OCI-LY3 (cell line): Measurements from ENCODE around the gene DNAI1.

Experiments
- H2AFZ ChIP-seq: fragments of 200-600, 300-600 bp; shearing (Covaris generic); 2 replicates; pipeline ENCODE4 v1.6.0; 2014; ENCODE audit warnings: antibody characterized with exemption, low read depth, low read length
- H3K27ac ChIP-seq: fragments of 200-600, 300-600 bp; sonication (generic); 2 replicates; pipeline ENCODE4 v1.5.1; 2014; ENCODE audit warnings: mild to moderate bottlenecking, low read length, moderate library complexity, mixed read lengths
- H3K27me3 ChIP-seq: fragments of 200-600, 300-600 bp; sonication (generic); 2 replicates; pipeline ENCODE4 v1.6.1; 2014; ENCODE audit warnings: low read depth, low read length, mixed read lengths
- H3K36me3 ChIP-seq: fragments of 200-600, 300-600 bp; sonication (generic); replicated peaks from 2 replicates; pipeline ENCODE3; 2014; ENCODE audit warnings: low read depth, low read length, mixed read lengths
- H3K4me1 ChIP-seq: fragments of 300-600, 200-600 bp; sonication (generic); 2 replicates; pipeline ENCODE4 v1.6.1; 2014; ENCODE audit warnings: low read length, mixed read lengths
- H3K4me2 ChIP-seq: fragments of 200-600, 300-600 bp; sonication (generic); 2 replicates; pipeline ENCODE4 v1.6.1; 2014; ENCODE audit warnings: low read length, mixed read lengths
- H3K4me3 ChIP-seq: fragments of 300-600, 200-600 bp; sonication (generic); 2 replicates; pipeline ENCODE4 v1.5.1; 2014; ENCODE audit warnings: antibody characterized with exemption, mild to moderate bottlenecking, low read length, moderate library complexity
- H3K79me2 ChIP-seq: fragments of 300-600, 200-600 bp; shearing (Covaris generic); 2 replicates; pipeline ENCODE4 v1.6.1; 2014; ENCODE audit warnings: mild to moderate bottlenecking, low read length, mixed read lengths
- H3K9ac ChIP-seq: fragments of 300-600, 200-600 bp; shearing (Covaris generic); 2 replicates; pipeline ENCODE4 v1.6.0; 2014; ENCODE audit warnings: mild to moderate bottlenecking, low read length, moderate library complexity
- H3K9me3 ChIP-seq: fragments of 200-600, 300-600 bp; shearing (Covaris generic); 2 replicates; pipeline ENCODE4 v1.6.1; 2014; ENCODE audit warnings: low read length, mixed read lengths; ENCODE audit not compliant: insufficient read depth
- H4K20me1 ChIP-seq: fragments of 200-600, 300-600 bp; sonication (generic); 2 replicates; pipeline ENCODE4 v1.6.1; 2016; ENCODE audit warnings: low read length, mixed read lengths; ENCODE audit not compliant: insufficient read depth
- EZH2phosphoT487 ChIP-seq: fragments of 200-600 bp; shearing (Covaris generic); IDR thresholded peaks from 2 replicates; pipeline ENCODE4 v1.6.1; 2018; ENCODE audit warnings: antibody characterized with exemption, mixed run types, low read depth
- TF ChIP-seq, protein P1 (sequence below): fragments of 200-600, 300-600 bp; sonication (generic); IDR thresholded peaks from 2 replicates; pipeline ENCODE4 v1.5.1; 2014; ENCODE audit warnings: antibody characterized with exemption, low read length, low read depth

DNAI1 gene

DNA sequence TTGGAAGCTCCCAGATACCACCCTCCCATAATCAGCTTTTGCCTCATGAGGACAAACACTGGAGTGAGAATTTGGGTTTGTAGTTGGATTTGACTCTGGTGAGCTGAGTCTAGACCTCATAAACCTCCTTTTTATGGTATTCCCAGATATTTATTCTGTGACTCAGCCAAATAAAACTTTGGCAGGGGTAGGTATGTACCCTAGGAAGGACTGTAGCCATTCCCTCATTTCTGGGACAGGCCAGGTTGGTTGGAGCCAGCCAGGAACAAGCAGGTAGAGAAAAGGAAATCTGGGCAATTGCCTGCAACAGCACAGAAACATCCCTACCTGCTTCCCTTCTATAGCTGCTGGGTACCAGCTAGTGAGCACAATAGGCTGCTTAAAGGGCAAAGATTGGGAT, 44.8 kb downstream of the DNAI1 start:
- Histone ChIP-seq H3K4me3 (no peak overlapping the region), H3K79me2 (no peaks in the 10 kb centered on the region), H3K9me3 (no peaks in the 10 kb centered on the region), H2AFZ (no peak overlapping the region), H3K36me3 (no peaks in the 10 kb centered on the region), H3K4me1 (peaks cover 3% of the 10 kb centered on the region; the same call in 1 of the 2 replicates), H3K4me2 (no peak overlapping the region), H4K20me1 (no peaks in the 10 kb centered on the region), H3K9ac (no peak overlapping the region), H3K27me3 (peaks cover 18% of the 10 kb centered on the region), H3K27ac (no peak overlapping the region)
- no peak for TF ChIP-seq EZH2phosphoT487
- TF ChIP-seq, protein P1, sequence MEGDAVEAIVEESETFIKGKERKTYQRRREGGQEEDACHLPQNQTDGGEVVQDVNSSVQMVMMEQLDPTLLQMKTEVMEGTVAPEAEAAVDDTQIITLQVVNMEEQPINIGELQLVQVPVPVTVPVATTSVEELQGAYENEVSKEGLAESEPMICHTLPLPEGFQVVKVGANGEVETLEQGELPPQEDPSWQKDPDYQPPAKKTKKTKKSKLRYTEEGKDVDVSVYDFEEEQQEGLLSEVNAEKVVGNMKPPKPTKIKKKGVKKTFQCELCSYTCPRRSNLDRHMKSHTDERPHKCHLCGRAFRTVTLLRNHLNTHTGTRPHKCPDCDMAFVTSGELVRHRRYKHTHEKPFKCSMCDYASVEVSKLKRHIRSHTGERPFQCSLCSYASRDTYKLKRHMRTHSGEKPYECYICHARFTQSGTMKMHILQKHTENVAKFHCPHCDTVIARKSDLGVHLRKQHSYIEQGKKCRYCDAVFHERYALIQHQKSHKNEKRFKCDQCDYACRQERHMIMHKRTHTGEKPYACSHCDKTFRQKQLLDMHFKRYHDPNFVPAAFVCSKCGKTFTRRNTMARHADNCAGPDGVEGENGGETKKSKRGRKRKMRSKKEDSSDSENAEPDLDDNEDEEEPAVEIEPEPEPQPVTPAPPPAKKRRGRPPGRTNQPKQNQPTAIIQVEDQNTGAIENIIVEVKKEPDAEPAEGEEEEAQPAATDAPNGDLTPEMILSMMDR = no peak

GRCh38 chr9:34505370-34506120, 46.9 kb downstream of the DNAI1 start:
- Histone ChIP-seq H4K20me1 (no peaks in the 10 kb centered on the region), H3K4me3 (no peak overlapping the region), H3K4me2 (no peak overlapping the region), H3K4me1 (peaks cover under 1% of the 10 kb centered on the region; the same call in 1 of the 2 replicates), H3K79me2 (no peaks in the 10 kb centered on the region), H3K36me3 (no peaks in the 10 kb centered on the region), H3K27me3 (peaks cover 16% of the 10 kb centered on the region), H3K9me3 (no peaks in the 10 kb centered on the region), H2AFZ (no peak overlapping the region), H3K27ac (no peak overlapping the region), H3K9ac (no peak overlapping the region)
- TF ChIP-seq EZH2phosphoT487 = no peak
- TF ChIP-seq, protein P1 = no peak

DNA sequence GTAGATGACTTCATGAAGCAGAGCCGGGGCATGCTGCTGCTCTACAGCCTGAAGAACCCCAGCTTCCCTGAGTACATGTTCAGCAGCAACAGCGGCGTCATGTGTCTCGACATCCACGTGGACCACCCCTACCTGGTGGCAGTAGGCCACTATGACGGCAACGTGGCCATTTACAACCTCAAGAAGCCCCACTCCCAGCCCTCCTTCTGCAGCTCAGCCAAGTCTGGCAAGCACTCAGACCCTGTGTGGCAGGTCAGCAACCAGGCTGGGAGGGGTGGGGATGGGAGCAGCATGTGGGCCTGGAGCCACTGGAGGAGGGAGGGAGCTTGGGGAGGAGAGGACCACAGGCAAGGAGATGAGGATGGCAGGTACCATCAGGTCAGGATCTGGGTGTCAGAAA, 48.0 kb downstream of the DNAI1 start:
- no peak overlapping the region for H2AFZ ChIP-seq
- no peak overlapping the region for H3K27ac ChIP-seq
- no peak overlapping the region for H3K4me2 ChIP-seq
- no peaks in the 10 kb centered on the region for H3K9me3 ChIP-seq
- no peak overlapping the region for H3K9ac ChIP-seq
- no peak overlapping the region for H3K4me3 ChIP-seq
- H3K4me1 ChIP-seq = no peaks in the 10 kb centered on the region; the same call in 1 of the 2 replicates
- peaks cover 16% of the 10 kb centered on the region for H3K27me3 ChIP-seq
- TF ChIP-seq, protein P1 = no peak
- no peak for TF ChIP-seq EZH2phosphoT487
- H3K79me2 ChIP-seq = no peaks in the 10 kb centered on the region
- H3K36me3 ChIP-seq = no peaks in the 10 kb centered on the region
- no peaks in the 10 kb centered on the region for H4K20me1 ChIP-seq

DNA sequence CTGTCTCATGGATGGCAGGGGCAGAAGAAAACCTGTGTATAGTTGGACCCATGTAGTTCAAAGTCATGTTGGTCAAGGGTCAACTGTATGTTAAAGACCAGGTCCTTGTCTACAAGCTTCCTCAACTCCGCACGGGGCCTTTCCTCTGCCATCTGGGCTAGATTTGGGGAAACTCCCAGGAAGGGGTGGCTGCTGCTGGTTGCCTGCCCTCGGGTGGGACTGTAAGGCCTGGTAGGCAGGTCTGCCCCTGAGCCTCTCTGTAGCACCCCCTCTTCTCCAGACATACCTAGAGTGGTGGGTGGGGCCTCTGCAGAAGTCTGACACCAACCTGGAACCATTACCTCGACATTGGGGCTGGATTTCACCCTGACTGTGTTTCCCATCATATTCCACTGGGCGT, 49.0 kb downstream of the DNAI1 start:
- Histone ChIP-seq H3K27me3 (peaks cover 16% of the 10 kb centered on the region), H3K4me3 (no peak overlapping the region), H2AFZ (no peak overlapping the region), H3K9ac (no peak overlapping the region), H3K9me3 (no peaks in the 10 kb centered on the region), H3K27ac (no peak overlapping the region), H3K4me1 (no peaks in the 10 kb centered on the region; the same call in 1 of the 2 replicates), H3K36me3 (no peaks in the 10 kb centered on the region), H4K20me1 (no peaks in the 10 kb centered on the region), H3K79me2 (no peaks in the 10 kb centered on the region), H3K4me2 (no peak overlapping the region)
- TF ChIP-seq EZH2phosphoT487 = no peak
- TF ChIP-seq, protein P1 = no peak
